Ascending aorta (tissue), 2 donors: ENCODE measurements around the gene ITPKB. TPM values are rescaled to one million over a fixed set of nuclear protein-coding genes. Genes with fewer than 3 reads are reported as not detected.

Source experiments
- DNase-seq, 2 donors: peaks; one replicate each; pipeline ENCODE4 v3.0.0-alpha.2; 2019; ENCODE audit warnings: low spot score in 2 of 2
- H3K27ac ChIP-seq, 2 donors: fragments of 200-600 bp; sonication (generic); one replicate each; pipeline ENCODE4 v1.5.1; 2016 to 2017; ENCODE audit warnings: mild to moderate bottlenecking in 1 of 2
- H3K27me3 ChIP-seq: fragments of 200-600 bp; sonication (generic); one replicate; pipeline ENCODE4 v1.5.1; 2017
- H3K36me3 ChIP-seq, 2 donors: fragments of 200-600 bp; sonication (generic); one replicate each; pipeline ENCODE4 v1.5.1; 2016
- H3K4me1 ChIP-seq, 2 donors: fragments of 200-600 bp; sonication (generic); one replicate each; pipeline ENCODE4 v1.5.1; 2016 to 2017; ENCODE audit warnings: mild to moderate bottlenecking in 1 of 2
- H3K4me3 ChIP-seq, 2 donors: fragments of 200-600 bp; sonication (generic); one replicate each; pipeline ENCODE4 v1.5.1; 2016 to 2017; ENCODE audit warnings: mild to moderate bottlenecking in 1 of 2
- H3K9me3 ChIP-seq, 2 donors: fragments of 200-600 bp; sonication (generic); one replicate each; pipeline ENCODE4 v1.5.1; 2016
- intact Hi-C: fragments of 100-400 bp; cut with DNase I; formaldehyde crosslinking; loops from one replicate; pipeline ENCODE4 v1.15.1; 2023
- total RNA-seq: library from RNA; depleted of rRNA; stranded (reverse); fragments of >200 nt; gene quantifications from one replicate; pipeline ENCODE4 v1.1.0, GENCODE V29; 2016
- TF ChIP-seq, protein P1 (sequence below), 3 experiments: fragments of 200-600 bp in 2 of 3; fragments of 450-650 bp in 1 of 3; sonication (generic) in 2 of 3; IDR thresholded peaks; one replicate each; pipeline ENCODE4 v1.5.1; 2016 to 2019; ENCODE audit warnings: antibody characterized with exemption in 3 of 3, mild to moderate bottlenecking in 1 of 3, moderate library complexity in 1 of 3

The ITPKB gene
- total RNA-seq, 1 donor from 2014 or later = 27.5 TPM

DNA sequence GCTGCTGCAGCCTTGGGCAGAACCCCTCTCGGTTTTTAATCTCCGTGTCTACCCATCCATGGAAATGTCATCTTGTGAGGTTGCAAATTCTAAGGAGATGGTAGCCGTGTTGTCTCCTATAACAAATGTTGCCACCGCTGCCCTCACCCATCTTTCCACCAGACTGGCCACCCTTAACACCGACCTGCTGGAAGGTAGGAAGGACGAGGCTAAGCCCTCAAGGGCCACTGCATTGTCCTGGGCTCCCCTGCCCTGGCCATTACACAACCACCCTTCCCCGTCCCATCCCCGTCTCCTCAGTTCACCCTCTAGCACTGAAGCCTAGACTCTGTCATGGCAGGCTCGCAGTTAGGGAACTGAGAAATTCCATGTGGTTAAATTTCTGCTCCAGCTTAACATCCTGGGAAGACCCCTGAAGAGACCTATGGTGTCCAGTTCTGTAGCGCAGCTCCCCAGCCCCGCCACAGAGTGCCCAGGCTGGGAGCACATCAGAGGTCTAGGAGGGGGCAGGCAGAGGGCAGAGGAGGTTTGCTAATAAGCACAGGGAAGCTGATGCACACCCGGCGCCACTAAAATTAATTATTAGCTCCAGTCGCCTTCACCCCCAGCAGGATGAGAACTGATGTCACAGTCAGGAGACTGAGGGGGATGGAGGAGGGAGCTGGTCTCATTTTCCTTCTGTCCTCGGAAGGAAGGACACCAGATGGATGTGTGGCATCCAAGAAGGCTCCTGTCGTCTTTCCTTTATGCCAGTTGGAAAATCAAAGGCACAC is 152.2 kb downstream of the ITPKB start:
- no peak for DNase-seq
- H3K4me3 ChIP-seq = no peak overlapping the region
- no peaks in the 10 kb centered on the region for H3K27me3 ChIP-seq
- H3K36me3 ChIP-seq = no peaks in the 10 kb centered on the region
- no peak overlapping the region for H3K27ac ChIP-seq
- no peaks in the 10 kb centered on the region for H3K9me3 ChIP-seq
- H3K4me1 ChIP-seq = no peaks in the 10 kb centered on the region
- intact Hi-C loops = no loop called here
- TF ChIP-seq, protein P1, sequence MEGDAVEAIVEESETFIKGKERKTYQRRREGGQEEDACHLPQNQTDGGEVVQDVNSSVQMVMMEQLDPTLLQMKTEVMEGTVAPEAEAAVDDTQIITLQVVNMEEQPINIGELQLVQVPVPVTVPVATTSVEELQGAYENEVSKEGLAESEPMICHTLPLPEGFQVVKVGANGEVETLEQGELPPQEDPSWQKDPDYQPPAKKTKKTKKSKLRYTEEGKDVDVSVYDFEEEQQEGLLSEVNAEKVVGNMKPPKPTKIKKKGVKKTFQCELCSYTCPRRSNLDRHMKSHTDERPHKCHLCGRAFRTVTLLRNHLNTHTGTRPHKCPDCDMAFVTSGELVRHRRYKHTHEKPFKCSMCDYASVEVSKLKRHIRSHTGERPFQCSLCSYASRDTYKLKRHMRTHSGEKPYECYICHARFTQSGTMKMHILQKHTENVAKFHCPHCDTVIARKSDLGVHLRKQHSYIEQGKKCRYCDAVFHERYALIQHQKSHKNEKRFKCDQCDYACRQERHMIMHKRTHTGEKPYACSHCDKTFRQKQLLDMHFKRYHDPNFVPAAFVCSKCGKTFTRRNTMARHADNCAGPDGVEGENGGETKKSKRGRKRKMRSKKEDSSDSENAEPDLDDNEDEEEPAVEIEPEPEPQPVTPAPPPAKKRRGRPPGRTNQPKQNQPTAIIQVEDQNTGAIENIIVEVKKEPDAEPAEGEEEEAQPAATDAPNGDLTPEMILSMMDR (IDR thresholded peaks at IDR 0.05) = no peak

DNA sequence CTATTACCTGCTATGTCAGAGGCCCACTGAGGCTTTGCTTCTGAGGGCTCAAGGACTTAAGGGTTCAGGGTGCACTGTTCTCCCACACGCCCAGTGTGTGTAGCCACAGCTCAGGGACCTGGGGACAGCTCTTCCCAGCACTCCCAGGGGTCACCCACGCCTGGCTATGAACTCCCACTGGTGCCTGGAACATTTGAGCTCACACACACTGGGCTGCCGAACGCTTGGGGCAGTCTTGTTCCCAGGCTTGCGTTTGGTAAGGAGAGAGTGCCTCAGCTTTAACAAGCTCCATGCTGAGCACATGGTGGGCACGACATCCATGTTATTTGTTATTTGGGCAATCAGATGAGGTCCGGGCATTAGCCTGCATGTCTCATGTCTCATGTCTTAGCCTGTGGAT is 153.0 kb downstream of the ITPKB start:
- H3K27me3 ChIP-seq = no peaks in the 10 kb centered on the region
- intact Hi-C loops = no loop called here
- H3K27ac ChIP-seq = no peak overlapping the region
- no peaks in the 10 kb centered on the region for H3K36me3 ChIP-seq
- DNase-seq = no peak
- no peaks in the 10 kb centered on the region for H3K9me3 ChIP-seq
- TF ChIP-seq, protein P1 (IDR thresholded peaks at IDR 0.05) = no peak
- no peak overlapping the region for H3K4me3 ChIP-seq
- no peaks in the 10 kb centered on the region for H3K4me1 ChIP-seq

DNA sequence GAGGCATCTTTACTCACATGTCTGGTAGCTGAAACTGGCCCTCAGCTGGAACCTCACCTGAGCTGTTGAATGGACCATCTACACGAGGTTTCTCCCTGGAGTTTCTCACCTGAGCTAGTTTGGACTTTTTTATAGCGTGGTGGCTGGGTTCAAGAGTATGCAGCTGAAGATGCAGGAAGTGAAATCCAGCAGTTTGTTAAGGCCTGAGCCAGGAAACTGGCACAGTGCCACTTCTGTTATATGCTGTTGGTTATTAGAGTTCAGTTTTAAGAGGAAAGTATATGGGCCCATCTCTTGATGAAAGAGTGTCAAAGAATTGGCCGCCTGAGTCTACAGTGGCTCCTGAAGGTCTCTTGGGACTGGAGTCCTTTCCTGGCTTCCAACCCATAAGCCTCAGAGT is 154.9 kb downstream of the ITPKB start:
- H3K27ac ChIP-seq = no peak overlapping the region
- H3K4me1 ChIP-seq = no peaks in the 10 kb centered on the region
- intact Hi-C loops = no loop called here
- no peaks in the 10 kb centered on the region for H3K27me3 ChIP-seq
- no peaks in the 10 kb centered on the region for H3K36me3 ChIP-seq
- DNase-seq = no peak
- no peaks in the 10 kb centered on the region for H3K9me3 ChIP-seq
- no peak overlapping the region for H3K4me3 ChIP-seq
- TF ChIP-seq, protein P1 (IDR thresholded peaks at IDR 0.05) = no peak

DNA sequence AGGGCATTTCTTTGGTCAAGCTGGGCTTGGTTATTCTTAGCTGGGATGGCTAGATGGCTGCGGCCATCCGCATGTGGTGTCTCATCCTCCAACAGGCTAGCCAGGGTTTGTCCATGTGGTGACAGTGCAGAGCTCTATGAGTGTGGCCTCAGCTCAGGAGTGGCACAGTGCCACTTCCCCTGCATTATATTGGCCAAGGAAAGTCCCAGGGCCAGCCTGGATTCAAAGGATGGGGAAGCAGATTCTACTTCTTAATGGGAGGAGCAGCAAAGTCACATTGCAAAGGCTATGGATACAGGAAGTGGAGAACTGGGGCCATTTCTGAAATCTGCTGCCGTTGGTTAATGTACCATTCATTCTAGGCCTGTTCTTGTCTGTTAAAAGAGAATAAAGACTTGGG is 156.1 kb downstream of the ITPKB start:
- H3K4me3 ChIP-seq = no peak overlapping the region
- TF ChIP-seq, protein P1 (IDR thresholded peaks at IDR 0.05) = no peak
- no peak overlapping the region for H3K27ac ChIP-seq
- no peak for DNase-seq
- no peaks in the 10 kb centered on the region for H3K4me1 ChIP-seq
- intact Hi-C loops = no loop called here
- H3K9me3 ChIP-seq = no peaks in the 10 kb centered on the region
- H3K27me3 ChIP-seq = no peaks in the 10 kb centered on the region
- no peaks in the 10 kb centered on the region for H3K36me3 ChIP-seq

Other genes with a start within 250 kb of the ITPKB start
- 3.0 TPM for gene STUM, start 190.5 kb downstream of the ITPKB start, total RNA-seq
- 26.5 TPM for gene PSEN2, start 131.3 kb upstream of the ITPKB start, total RNA-seq
- 42.4 TPM for gene COQ8A, start 201.0 kb upstream of the ITPKB start, total RNA-seq